SK-N-SH (cell line): ENCODE data around the gene PFDN1. TPM values are rescaled to one million over a fixed set of nuclear protein-coding genes. Genes with fewer than 3 reads are reported as not detected.

Source experiments
- CTCF ChIA-PET: fragments of 300-600, 350-600 bp; formaldehyde crosslinking; extraction: SDS; loops from one replicate; lab custom pipeline; 2021; lab: Yijun Ruan, JAX
- POLR2A ChIA-PET: fragments of 350-600 bp; sonication (Branson Sonifier 250); formaldehyde crosslinking; extraction: SDS; loops from one replicate; lab custom pipeline; 2020; ENCODE audit warnings: antibody characterized with exemption, inconsistent platforms; lab: Yijun Ruan, JAX
- DNase-seq: peaks from one replicate; pipeline ENCODE4 v3.0.0; 2012
- H2AFZ ChIP-seq: fragments of 200-600 bp; sonication (generic); 2 replicates; pipeline ENCODE4 v1.8.1; 2016; ENCODE audit warnings: antibody characterized with exemption, mild to moderate bottlenecking, low read depth
- H3F3A ChIP-seq: fragments of 200-600 bp; sonication (generic); replicated peaks from 2 replicates; pipeline ENCODE3; 2016; ENCODE audit warnings: antibody characterized with exemption, mild to moderate bottlenecking; ENCODE audit not compliant: insufficient read depth
- H3K27ac ChIP-seq, 2 experiments: fragments of 200-500 bp in 1 of 2; fragments of 200-600 bp in 1 of 2; sonication (Bioruptor generic) in 1 of 2; sonication (generic), shearing (Covaris generic) in 1 of 2; 2 replicates each; pipeline versions ENCODE4 v1.5.1 to v1.6.1; 2014 to 2016; ENCODE audit warnings: low read depth in 2 of 2, inconsistent platforms in 1 of 2, low read length in 1 of 2, mild to moderate bottlenecking in 1 of 2, mixed read lengths in 1 of 2
- H3K27me3 ChIP-seq: fragments of 200-600 bp; sonication (generic), shearing (Covaris generic); 2 replicates; pipeline ENCODE4 v1.6.1; 2016; ENCODE audit warnings: mixed run types; ENCODE audit not compliant: insufficient read depth
- H3K36me3 ChIP-seq, 2 experiments: fragments of 200-500 bp in 1 of 2; fragments of 200-600 bp in 1 of 2; sonication (Bioruptor generic) in 1 of 2; sonication (generic) in 1 of 2; replicated peaks in 1 of 2; 2 replicates each; pipeline versions ENCODE3 to v1.5.1; 2014 to 2016; ENCODE audit warnings: low read length in 1 of 2, mild to moderate bottlenecking in 1 of 2; ENCODE audit not compliant: insufficient read depth in 2 of 2, control insufficient read depth in 1 of 2
- H3K4me1 ChIP-seq, 2 experiments: fragments of 200-500 bp in 1 of 2; fragments of 200-600 bp in 1 of 2; sonication (Bioruptor generic) in 1 of 2; sonication (generic), shearing (Covaris generic) in 1 of 2; 2 replicates each; pipeline versions ENCODE4 v1.5.1 to v1.6.1; 2014 to 2016; ENCODE audit warnings: low read depth in 1 of 2, low read length in 1 of 2, mixed run types in 1 of 2; ENCODE audit not compliant: insufficient read depth in 2 of 2, control insufficient read depth in 1 of 2
- H3K4me2 ChIP-seq: fragments of 200-600 bp; sonication (generic), shearing (Covaris generic); 2 replicates; pipeline ENCODE4 v1.6.1; 2017; ENCODE audit warnings: mixed run types
- H3K4me3 ChIP-seq, 2 experiments: fragments of 200-500 bp in 1 of 2; fragments of 200-600 bp in 1 of 2; sonication (Bioruptor generic) in 1 of 2; sonication (generic), shearing (Covaris generic) in 1 of 2; 2 replicates each; pipeline versions ENCODE4 v1.5.1 to v1.8.1; 2014 to 2016; ENCODE audit warnings: low read depth in 2 of 2, inconsistent platforms in 1 of 2, low read length in 1 of 2, mild to moderate bottlenecking in 1 of 2, mixed read lengths in 1 of 2, moderate library complexity in 1 of 2
- H3K79me2 ChIP-seq: fragments of 200-600 bp; sonication (generic); 2 replicates; pipeline ENCODE4 v1.8.1; 2017; ENCODE audit warnings: mild to moderate bottlenecking; ENCODE audit not compliant: insufficient read depth
- H3K9ac ChIP-seq: fragments of 200-600 bp; sonication (generic); 2 replicates; pipeline ENCODE4 v1.6.1; 2017; ENCODE audit warnings: mixed run types
- H3K9me2 ChIP-seq: fragments of 200-600 bp; sonication (generic); 2 replicates; pipeline ENCODE4 v1.6.1; 2017; ENCODE audit warnings: mixed run types
- H3K9me3 ChIP-seq: fragments of 200-600 bp; sonication (generic); 2 replicates; pipeline ENCODE4 v1.6.1; 2017; ENCODE audit warnings: mixed run types, mild to moderate bottlenecking, moderate library complexity
- H4K20me1 ChIP-seq: fragments of 200-600 bp; sonication (generic); 2 replicates; pipeline ENCODE4 v1.6.1; 2017; ENCODE audit warnings: mild to moderate bottlenecking, mixed run types; ENCODE audit not compliant: insufficient read depth
- CHD2 ChIP-seq: fragments of 150-350 bp; IDR thresholded peaks from 2 replicates; pipeline ENCODE4 v1.6.1; 2018; ENCODE audit warnings: low read length; ENCODE audit not compliant: partially characterized antibody
- EP300 ChIP-seq, 2 experiments: IDR thresholded peaks; 2 replicates each; pipeline versions ENCODE4 v1.4.0 to v1.6.1; 2012; ENCODE audit warnings: borderline replicate concordance in 1 of 2, low read depth in 1 of 2, low read length in 1 of 2
- EZH2phosphoT487 ChIP-seq: fragments of 200-600 bp; sonication (generic); IDR thresholded peaks from 2 replicates; pipeline ENCODE4 v1.6.1; 2017; ENCODE audit warnings: low read depth, mixed run types, mild to moderate bottlenecking, antibody characterized with exemption, moderate library complexity, borderline replicate concordance
- FOXJ3 ChIP-seq: sonication (generic); formaldehyde crosslinking; IDR thresholded peaks from 2 replicates; pipeline ENCODE4 v1.5.1; 2020; ENCODE audit warnings: mild to moderate bottlenecking, missing genetic modification reagents
- FOXM1 ChIP-seq: IDR thresholded peaks from 2 replicates; pipeline ENCODE4 v1.4.0; 2012; ENCODE audit warnings: low read depth, mild to moderate bottlenecking
- GABPA ChIP-seq: IDR thresholded peaks from 2 replicates; pipeline ENCODE4 v1.4.0; 2012; ENCODE audit warnings: low read depth, mild to moderate bottlenecking
- JUND ChIP-seq: IDR thresholded peaks from 2 replicates; pipeline ENCODE4 v1.4.0; 2012
- MXI1 ChIP-seq: IDR thresholded peaks from 2 replicates; pipeline ENCODE4 v1.6.1; 2012; ENCODE audit warnings: mild to moderate bottlenecking, low read depth, low read length, improper control_type of control experiment
- POLR2AphosphoS5 ChIP-seq: IDR thresholded peaks from 2 replicates; pipeline ENCODE4 v1.6.1; 2012; ENCODE audit warnings: low read depth, low read length
- polyA plus RNA-seq, 3 experiments: library from polyadenylated mRNA; depleted of rRNA; stranded (reverse); fragments of >200 nt; gene quantifications; 2 replicates each; pipeline ENCODE4 v1.2.3, GENCODE V29; 2012
- TF ChIP-seq, protein P1 (sequence below): IDR thresholded peaks from 2 replicates; pipeline ENCODE4 v1.4.0; 2012; ENCODE audit warnings: low read depth, borderline replicate concordance
- TF ChIP-seq, protein P2 (sequence below): IDR thresholded peaks from 2 replicates; pipeline ENCODE4 v1.4.0; 2012; ENCODE audit warnings: low read depth, borderline replicate concordance
- TF ChIP-seq, protein P3 (sequence below): fragments of 150-350 bp; IDR thresholded peaks from 2 replicates; pipeline ENCODE4 v1.6.1; 2017; ENCODE audit warnings: antibody characterized with exemption, low read length, low read depth, borderline replicate concordance
- TF ChIP-seq, protein P4 (sequence below): IDR thresholded peaks from 2 replicates; pipeline ENCODE4 v1.6.1; 2012; ENCODE audit warnings: mild to moderate bottlenecking, low read depth, low read length, moderate library complexity

The PFDN1 gene
- polyA plus RNA-seq, 1 of the 3 experiments (the other 2 are of a cell fraction), result 55.2 TPM

DNA sequence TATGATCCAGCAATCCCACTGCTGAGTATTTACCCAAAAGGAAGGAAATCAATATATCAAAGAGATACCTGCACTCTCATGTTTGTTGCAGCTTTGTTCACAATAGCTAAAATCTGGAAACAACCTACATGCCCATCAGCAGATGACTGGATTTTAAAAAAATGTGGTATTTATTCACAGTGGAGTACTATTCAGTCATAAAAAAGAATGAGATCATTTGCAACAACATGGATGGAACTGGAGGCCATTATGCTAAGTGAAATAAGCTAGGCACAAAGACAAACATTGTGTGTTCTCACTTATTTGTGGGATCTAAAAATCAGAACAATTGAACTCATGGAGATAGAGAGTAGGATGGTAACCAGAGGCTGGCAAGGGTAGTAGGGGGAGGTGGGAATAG lies 94.8 kb downstream of the PFDN1 start:
- H3K9ac ChIP-seq, result no peak overlapping the region
- no peak overlapping the region for H3K4me2 ChIP-seq
- TF ChIP-seq CHD2 (no peak), MXI1 (no peak), FOXJ3 (CRISPR knock-in tag) (no peak), FOXM1 (no peak), JUND (no peak), EP300 (IDR thresholded peaks at IDR 0.05; ENCODE audit: borderline replicate concordance in 1 of 2, low read depth in 1 of 2, low read length in 1 of 2) (no peak), GABPA (no peak), EZH2phosphoT487 (no peak), POLR2AphosphoS5 (no peak)
- TF ChIP-seq, protein P1, sequence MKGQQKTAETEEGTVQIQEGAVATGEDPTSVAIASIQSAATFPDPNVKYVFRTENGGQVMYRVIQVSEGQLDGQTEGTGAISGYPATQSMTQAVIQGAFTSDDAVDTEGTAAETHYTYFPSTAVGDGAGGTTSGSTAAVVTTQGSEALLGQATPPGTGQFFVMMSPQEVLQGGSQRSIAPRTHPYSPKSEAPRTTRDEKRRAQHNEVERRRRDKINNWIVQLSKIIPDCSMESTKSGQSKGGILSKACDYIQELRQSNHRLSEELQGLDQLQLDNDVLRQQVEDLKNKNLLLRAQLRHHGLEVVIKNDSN, result no peak
- TF ChIP-seq, protein P2, sequence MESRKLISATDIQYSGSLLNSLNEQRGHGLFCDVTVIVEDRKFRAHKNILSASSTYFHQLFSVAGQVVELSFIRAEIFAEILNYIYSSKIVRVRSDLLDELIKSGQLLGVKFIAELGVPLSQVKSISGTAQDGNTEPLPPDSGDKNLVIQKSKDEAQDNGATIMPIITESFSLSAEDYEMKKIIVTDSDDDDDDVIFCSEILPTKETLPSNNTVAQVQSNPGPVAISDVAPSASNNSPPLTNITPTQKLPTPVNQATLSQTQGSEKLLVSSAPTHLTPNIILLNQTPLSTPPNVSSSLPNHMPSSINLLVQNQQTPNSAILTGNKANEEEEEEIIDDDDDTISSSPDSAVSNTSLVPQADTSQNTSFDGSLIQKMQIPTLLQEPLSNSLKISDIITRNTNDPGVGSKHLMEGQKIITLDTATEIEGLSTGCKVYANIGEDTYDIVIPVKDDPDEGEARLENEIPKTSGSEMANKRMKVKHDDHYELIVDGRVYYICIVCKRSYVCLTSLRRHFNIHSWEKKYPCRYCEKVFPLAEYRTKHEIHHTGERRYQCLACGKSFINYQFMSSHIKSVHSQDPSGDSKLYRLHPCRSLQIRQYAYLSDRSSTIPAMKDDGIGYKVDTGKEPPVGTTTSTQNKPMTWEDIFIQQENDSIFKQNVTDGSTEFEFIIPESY, result no peak
- TF ChIP-seq, protein P3, sequence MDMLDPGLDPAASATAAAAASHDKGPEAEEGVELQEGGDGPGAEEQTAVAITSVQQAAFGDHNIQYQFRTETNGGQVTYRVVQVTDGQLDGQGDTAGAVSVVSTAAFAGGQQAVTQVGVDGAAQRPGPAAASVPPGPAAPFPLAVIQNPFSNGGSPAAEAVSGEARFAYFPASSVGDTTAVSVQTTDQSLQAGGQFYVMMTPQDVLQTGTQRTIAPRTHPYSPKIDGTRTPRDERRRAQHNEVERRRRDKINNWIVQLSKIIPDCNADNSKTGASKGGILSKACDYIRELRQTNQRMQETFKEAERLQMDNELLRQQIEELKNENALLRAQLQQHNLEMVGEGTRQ, result no peak
- TF ChIP-seq, protein P4, sequence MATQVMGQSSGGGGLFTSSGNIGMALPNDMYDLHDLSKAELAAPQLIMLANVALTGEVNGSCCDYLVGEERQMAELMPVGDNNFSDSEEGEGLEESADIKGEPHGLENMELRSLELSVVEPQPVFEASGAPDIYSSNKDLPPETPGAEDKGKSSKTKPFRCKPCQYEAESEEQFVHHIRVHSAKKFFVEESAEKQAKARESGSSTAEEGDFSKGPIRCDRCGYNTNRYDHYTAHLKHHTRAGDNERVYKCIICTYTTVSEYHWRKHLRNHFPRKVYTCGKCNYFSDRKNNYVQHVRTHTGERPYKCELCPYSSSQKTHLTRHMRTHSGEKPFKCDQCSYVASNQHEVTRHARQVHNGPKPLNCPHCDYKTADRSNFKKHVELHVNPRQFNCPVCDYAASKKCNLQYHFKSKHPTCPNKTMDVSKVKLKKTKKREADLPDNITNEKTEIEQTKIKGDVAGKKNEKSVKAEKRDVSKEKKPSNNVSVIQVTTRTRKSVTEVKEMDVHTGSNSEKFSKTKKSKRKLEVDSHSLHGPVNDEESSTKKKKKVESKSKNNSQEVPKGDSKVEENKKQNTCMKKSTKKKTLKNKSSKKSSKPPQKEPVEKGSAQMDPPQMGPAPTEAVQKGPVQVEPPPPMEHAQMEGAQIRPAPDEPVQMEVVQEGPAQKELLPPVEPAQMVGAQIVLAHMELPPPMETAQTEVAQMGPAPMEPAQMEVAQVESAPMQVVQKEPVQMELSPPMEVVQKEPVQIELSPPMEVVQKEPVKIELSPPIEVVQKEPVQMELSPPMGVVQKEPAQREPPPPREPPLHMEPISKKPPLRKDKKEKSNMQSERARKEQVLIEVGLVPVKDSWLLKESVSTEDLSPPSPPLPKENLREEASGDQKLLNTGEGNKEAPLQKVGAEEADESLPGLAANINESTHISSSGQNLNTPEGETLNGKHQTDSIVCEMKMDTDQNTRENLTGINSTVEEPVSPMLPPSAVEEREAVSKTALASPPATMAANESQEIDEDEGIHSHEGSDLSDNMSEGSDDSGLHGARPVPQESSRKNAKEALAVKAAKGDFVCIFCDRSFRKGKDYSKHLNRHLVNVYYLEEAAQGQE, result no peak
- H2AFZ ChIP-seq, result no peak overlapping the region
- H3K27ac ChIP-seq, result no peak overlapping the region
- no peak for DNase-seq
- H3K36me3 ChIP-seq, result no peaks in the 10 kb centered on the region
- H4K20me1 ChIP-seq, result no peaks in the 10 kb centered on the region
- H3K9me2 ChIP-seq, result no peaks in the 10 kb centered on the region
- POLR2A ChIA-PET, result no interaction called here
- H3F3A ChIP-seq, result no peaks in the 10 kb centered on the region
- H3K4me3 ChIP-seq, result no peak overlapping the region
- H3K9me3 ChIP-seq, result no peaks in the 10 kb centered on the region
- no peaks in the 10 kb centered on the region for H3K79me2 ChIP-seq
- H3K4me1 ChIP-seq, result no peaks in the 10 kb centered on the region
- no peaks in the 10 kb centered on the region for H3K27me3 ChIP-seq
- CTCF ChIA-PET, result interaction anchor here (1.2 kb wide), 1 partner anchor 12 kb away, joined by 3 read pairs; no protein-coding TSS in a partner anchor
